GM12891 (cell line): ENCODE measurements around the gene PSPH.
A peak's percentile ranks its signal among the peaks of the same experiment; 100 is the strongest.
"Not testable (repeated sequence)": the region's sequence is repeated elsewhere in the genome, so short reads cannot be mapped to it uniquely, and the experiment has no call there.

Experiments used
- DNase-seq: peaks from one replicate; pipeline ENCODE4 v3.0.0; 2011; ENCODE audit warnings: low spot score; ENCODE audit not compliant: insufficient read length
- FAIRE-seq: peaks from 2 replicates; lab custom pipeline; 2011; peaks lifted over from hg19 to GRCh38; lab: Jason Lieb, UNC
- PAX5 ChIP-seq: IDR thresholded peaks from 2 replicates; pipeline ENCODE4 v1.6.1; 2011; ENCODE audit warnings: low read length, moderate library complexity, mild to moderate bottlenecking; ENCODE audit not compliant: insufficient read depth, severe bottlenecking
- POLR2A ChIP-seq: IDR thresholded peaks from 2 replicates; pipeline ENCODE4 v1.6.1; 2011; ENCODE audit warnings: low read depth, low read length, control low read depth
- POLR2AphosphoS5 ChIP-seq: IDR thresholded peaks from 2 replicates; pipeline ENCODE4 v1.6.1; 2011; ENCODE audit warnings: low read depth, low read length, control low read depth
- POU2F2 ChIP-seq: IDR thresholded peaks from 2 replicates; pipeline ENCODE4 v1.6.1; 2011; ENCODE audit warnings: low read depth, mild to moderate bottlenecking, control low read depth, low read length, moderate library complexity
- SPI1 ChIP-seq: IDR thresholded peaks from 2 replicates; pipeline ENCODE4 v1.6.1; 2011; ENCODE audit warnings: low read depth, low read length, control low read depth
- TAF1 ChIP-seq: IDR thresholded peaks from 2 replicates; pipeline ENCODE4 v1.6.1; 2011; ENCODE audit warnings: low read depth, low read length, control low read depth

Gene PSPH

GRCh38 chr7:56033671-56034432 is 17.4 kb downstream of the PSPH start:
- no peak for TF ChIP-seq POU2F2
- TF ChIP-seq POLR2AphosphoS5: 0 out of 2 replicates have a peak, but pooled peaks have one; percentile 41
- FAIRE-seq (peak; percentile 82), DNase-seq (peak; percentile 73)

GRCh38 chr7:56032578-56032977 is 18.7 kb downstream of the PSPH start:
- FAIRE-seq, DNase-seq: not testable (repeated sequence)

GRCh38 chr7:56031556-56031955 is 19.7 kb downstream of the PSPH start:
- DNase-seq, FAIRE-seq: not testable (repeated sequence)

- no peak for FAIRE-seq
- TF ChIP-seq PAX5 (no peak), POU2F2 (no peak), SPI1 (no peak), POLR2A (no peak), TAF1 (no peak), POLR2AphosphoS5 (no peak)
- no peak for DNase-seq
Observed at GRCh38 chr7:56030340-56030739, 20.9 kb downstream of the PSPH start.

- FAIRE-seq (no peak), DNase-seq (no peak)
- no peak for TF ChIP-seq POLR2A
- TF ChIP-seq SPI1: no peak
- no peak for TF ChIP-seq TAF1
- TF ChIP-seq POLR2AphosphoS5: no peak
- no peak for TF ChIP-seq PAX5
- no peak for TF ChIP-seq POU2F2
Observed at GRCh38 chr7:56028942-56029630, 22.2 kb downstream of the PSPH start.

- FAIRE-seq (no peak), DNase-seq (no peak)
- no peak for TF ChIP-seq PAX5
- no peak for TF ChIP-seq POLR2AphosphoS5
- no peak for TF ChIP-seq POU2F2
- no peak for TF ChIP-seq POLR2A
- TF ChIP-seq SPI1: no peak
- TF ChIP-seq TAF1: no peak
Observed at GRCh38 chr7:56026538-56026937, 24.7 kb downstream of the PSPH start.

GRCh38 chr7:56023500-56023899 is 27.7 kb downstream of the PSPH start:
- no peak for FAIRE-seq

GRCh38 chr7:56019501-56019900 is 31.7 kb downstream of the PSPH start:
- DNase-seq: no peak
- TF ChIP-seq TAF1 (no peak), PAX5 (no peak), POU2F2 (no peak), POLR2AphosphoS5 (no peak), POLR2A (no peak), SPI1 (no peak)
- no peak for FAIRE-seq

More at GRCh38 chr7:56023500-56023899, 27.7 kb downstream of the PSPH start:
- TF ChIP-seq POLR2A (no peak), TAF1 (no peak), POLR2AphosphoS5 (no peak), SPI1 (no peak), POU2F2 (no peak), PAX5 (no peak)
- DNase-seq: no peak

GRCh38 chr7:56017015-56017414 is 34.2 kb downstream of the PSPH start:
- FAIRE-seq, DNase-seq: not testable (repeated sequence)

GRCh38 chr7:56009695-56010094 is 41.5 kb downstream of the PSPH start:
- FAIRE-seq (no peak), DNase-seq (no peak)
- TF ChIP-seq SPI1 (no peak), POLR2A (no peak), PAX5 (no peak), TAF1 (no peak), POU2F2 (no peak), POLR2AphosphoS5 (no peak)

- DNase-seq (no peak), FAIRE-seq (no peak)
- TF ChIP-seq TAF1 (no peak), PAX5 (no peak), POLR2A (no peak), SPI1 (no peak), POLR2AphosphoS5 (no peak), POU2F2 (no peak)
Observed at GRCh38 chr7:56007891-56008290, 43.4 kb downstream of the PSPH start.
